ENCODE measurements around the gene PRELID1. TPM values are rescaled to one million over a fixed set of nuclear protein-coding genes. Genes with fewer than 3 reads are reported as not detected.

The PRELID1 gene
- total and polyA plus RNA-seq, 2 donors (not counting 3 experiments of a cell fraction or from before 2014, with no cell fraction given): 201 to 293 TPM

- no peak overlapping the region for H2AFZ ChIP-seq (ENCODE audit: low read depth, low read length)
- POLR2A ChIA-PET: no interaction called here
- peaks cover 32% of the 10 kb centered on the region for H3K4me1 ChIP-seq (ENCODE audit: control insufficient read depth, extremely low read depth, insufficient read depth, low read length)
- no peak overlapping the region for H3K9ac ChIP-seq (replicated peaks; ENCODE audit: extremely low read depth, insufficient read depth, low read length)
- H3K4me2 ChIP-seq (ENCODE audit: insufficient read depth, low read length): no peak overlapping the region
- DNase-seq (ENCODE audit: low read depth, low spot score): no peak
- FAIRE-seq: no peak
- no peak overlapping the region for H3K4me3 ChIP-seq (replicated peaks in 1 of 3; ENCODE audit: insufficient read depth in 1 of 3, low read depth in 1 of 3, low read length in 3 of 3)
- H3K9me1 ChIP-seq (replicated peaks; ENCODE audit: control insufficient read depth, extremely low read depth, insufficient read depth, low read length): no peaks in the 10 kb centered on the region
- H3K36me3 ChIP-seq (ENCODE audit: control insufficient read depth in 2 of 2, extremely low read depth in 1 of 2, insufficient read depth in 2 of 2, low read length in 2 of 2): no peaks in the 10 kb centered on the region
- H4K20me1 ChIP-seq (replicated peaks; ENCODE audit: control insufficient read depth, extremely low read depth, insufficient read depth, low read length): no peaks in the 10 kb centered on the region
- CTCF ChIA-PET: interaction anchor here (1.1 to 6.3 kb wide), 2 partner anchors 15 to 27 kb away, joined by 3 to 31 read pairs; no protein-coding TSS in a partner anchor
- TF ChIP-seq FOS (IDR thresholded peaks at IDR 0.05; ENCODE audit: borderline replicate concordance, insufficient read depth, low read length): no peak
- no peak for TF ChIP-seq MAX (IDR thresholded peaks at IDR 0.05; ENCODE audit: insufficient read depth, insufficient read length)
- TF ChIP-seq JUN (IDR thresholded peaks at IDR 0.05; ENCODE audit: borderline replicate concordance, insufficient read depth, insufficient read length, low read depth): no peak
- TF ChIP-seq EZH2 (IDR thresholded peaks at IDR 0.05; ENCODE audit: borderline replicate concordance, low read depth, low read length, severe bottlenecking): no peak
- no peak for TF ChIP-seq POLR2A (IDR thresholded peaks at IDR 0.05; ENCODE audit: low read depth, low read length)
- TF ChIP-seq POLR2AphosphoS5 (IDR thresholded peaks at IDR 0.05; ENCODE audit: insufficient read depth, low read depth, low read length): no peak
- TF ChIP-seq GATA2 (IDR thresholded peaks at IDR 0.05; ENCODE audit: insufficient read depth, insufficient read length, low read depth, low read length): no peak
- no peak for TF ChIP-seq MYC (IDR thresholded peaks at IDR 0.05; ENCODE audit: low read depth, low read length)
- no peak for TF ChIP-seq CTCF (IDR thresholded peaks at IDR 0.05; ENCODE audit: extremely low read depth in 1 of 2, insufficient read depth in 1 of 2, low read depth in 1 of 2, low read length in 2 of 2)
- no peak overlapping the region for H3K27ac ChIP-seq (ENCODE audit: insufficient read depth, low read depth, low read length)
- H3K9me3 ChIP-seq (replicated peaks; ENCODE audit: control insufficient read depth, insufficient read depth, low read length): no peaks in the 10 kb centered on the region
- H3K27me3 ChIP-seq (ENCODE audit: control insufficient read depth in 2 of 2, insufficient read depth in 2 of 2, low read length in 2 of 2): no peaks in the 10 kb centered on the region
- no TSS peak for BruUV-seq (replicated peaks)
- intact Hi-C loops (cut with micrococcal nuclease): no loop called here
- dilution Hi-C loops (cut with MboI; ENCODE audit: extremely low pct_ligation_motif_present, low sequenced_read_pairs): no loop called here
- H3K79me2 ChIP-seq (ENCODE audit: control insufficient read depth, insufficient read depth, low read length): peaks cover 16% of the 10 kb centered on the region
These were observed 51.1 kb downstream of the PRELID1 start for GRCh38 chr5:177354711-177355110.
